Measurements from ENCODE around the gene PTPRC. TPM values are rescaled to one million over a fixed set of nuclear protein-coding genes. Genes with fewer than 3 reads are reported as not detected.
A peak's percentile ranks its signal among the peaks of the same experiment; 100 is the strongest.

Gene PTPRC
- total and polyA plus RNA-seq, 4 experiments from 2014 or later = 915 to 1,019 (median 980) TPM

DNA sequence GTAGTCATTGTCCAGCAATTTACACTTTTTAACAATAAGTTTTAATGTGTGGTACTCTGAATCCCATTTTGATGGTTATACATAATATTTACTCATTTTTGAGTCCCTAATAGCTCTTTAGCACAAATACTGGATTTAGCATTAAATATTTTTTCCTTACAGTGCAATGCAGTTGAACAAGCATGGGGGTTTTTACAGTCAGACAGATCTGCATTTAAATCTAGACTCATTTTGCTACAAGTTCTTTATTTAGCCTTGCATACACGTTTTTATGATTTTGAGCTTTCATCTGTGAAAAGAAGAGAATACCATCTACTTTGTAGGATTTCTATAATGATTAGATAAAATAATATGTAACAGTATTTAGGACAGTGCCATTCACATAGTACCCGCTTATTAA lies 44.0 kb downstream of the PTPRC start:
- Mint-ChIP-seq H3K4me1 (peaks cover 62 to 92% (median 72%) of the 10 kb centered on the region in 4 donors), H3K27ac (peak overlapping the region; percentile 92 to 99 (median 98)), H3K36me3 (peaks cover 9 to 30% of the 10 kb centered on the region in 2 donors), H3K4me3 (peak overlapping the region; percentile 63 to 87 (median 81)), H3K9me3 (no peaks in the 10 kb centered on the region), H3K27me3 (no peaks in the 10 kb centered on the region)
- peaks cover 94% of the 10 kb centered on the region for H3K4me1 ChIP-seq (ENCODE audit: insufficient read depth, low read length)
- peak overlapping the region in 1 of 2 donors; percentile 33 for H3K4me3 ChIP-seq (ENCODE audit: low read length in 2 of 2)
- ChIA-PET CTCF (ENCODE audit: partially characterized antibody) (interaction anchor here (1.0 to 9.8 kb wide), 13 partner anchors 11 to 162 kb away, joined by 3 to 69 read pairs (median 10); partner anchors contain the start of gene PTPRC), POLR2A (ENCODE audit: partially characterized antibody) (interaction anchor here (1.0 to 22.8 kb wide), 23 partner anchors 8 to 506 kb away, joined by 3 to 449 read pairs (median 16); partner anchors contain the start of gene PTPRC)
- peaks cover 4% of the 10 kb centered on the region for H3K36me3 ChIP-seq (ENCODE audit: insufficient read depth, low read length)
- H3K27ac ChIP-seq (ENCODE audit: low read depth, low read length) = peak overlapping the region; percentile 94
- no peaks in the 10 kb centered on the region for H3K9me3 ChIP-seq (ENCODE audit: control insufficient read depth in 1 of 2, low read length in 2 of 2)
- no peaks in the 10 kb centered on the region for H3K27me3 ChIP-seq (ENCODE audit: insufficient read depth, low read length)
- no peak for DNase-seq
- intact Hi-C loops (cut with micrococcal nuclease) = loop anchor here (1.0 to 10.0 kb wide), 8 partner anchors 14 to 908 kb away; partner anchors contain the start of genes DENND1B and PTPRC

DNA sequence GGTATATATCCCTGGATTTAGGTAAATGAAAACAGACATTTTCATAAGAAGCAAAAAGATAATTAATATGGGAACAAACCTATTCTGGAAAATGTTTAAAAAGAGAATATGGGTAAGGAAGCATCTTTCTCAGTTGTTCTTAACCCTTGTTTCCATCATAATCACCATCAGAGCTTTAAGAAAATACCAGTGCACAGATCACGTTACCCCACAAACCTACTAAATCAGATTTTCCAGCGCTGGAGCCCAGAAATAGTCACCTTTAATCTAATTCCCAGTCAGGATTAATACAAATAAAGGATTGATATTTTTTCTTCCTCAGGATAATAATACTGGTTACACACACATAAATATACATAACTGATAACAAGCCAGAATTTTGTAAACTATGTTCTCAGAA lies 44.6 kb downstream of the PTPRC start:
- Histone ChIP-seq H3K4me1 (ENCODE audit: insufficient read depth, low read length) (peaks cover 94% of the 10 kb centered on the region), H3K27me3 (ENCODE audit: insufficient read depth, low read length) (no peaks in the 10 kb centered on the region), H3K4me3 (ENCODE audit: low read length in 2 of 2) (peak overlapping the region in 1 of 2 donors; percentile 17), H3K27ac (ENCODE audit: low read depth, low read length) (peak overlapping the region; percentile 94), H3K36me3 (ENCODE audit: insufficient read depth, low read length) (peaks cover 4% of the 10 kb centered on the region), H3K9me3 (ENCODE audit: control insufficient read depth in 1 of 2, low read length in 2 of 2) (no peaks in the 10 kb centered on the region)
- Mint-ChIP-seq H3K27me3 (no peaks in the 10 kb centered on the region), H3K4me1 (peaks cover 57 to 92% (median 72%) of the 10 kb centered on the region in 4 donors), H3K9me3 (no peaks in the 10 kb centered on the region), H3K36me3 (peaks cover 9 to 25% of the 10 kb centered on the region in 2 donors), H3K4me3 (peak overlapping the region; percentile 17 to 87 (median 71)), H3K27ac (peak overlapping the region; percentile 92 to 99 (median 98))
- ChIA-PET CTCF (ENCODE audit: partially characterized antibody) (interaction anchor here (1.0 to 9.8 kb wide), 9 partner anchors 12 to 162 kb away, joined by 3 to 69 read pairs (median 11); partner anchors contain the start of gene PTPRC), POLR2A (ENCODE audit: partially characterized antibody) (interaction anchor here (1.2 to 22.8 kb wide), 17 partner anchors 7 to 166 kb away, joined by 4 to 449 read pairs (median 36); partner anchors contain the start of gene PTPRC)
- intact Hi-C loops (cut with micrococcal nuclease) = loop anchor here (10.0 kb wide), 2 partner anchors 599 to 909 kb away; partner anchors contain the start of gene DENND1B
- no peak for DNase-seq

DNA sequence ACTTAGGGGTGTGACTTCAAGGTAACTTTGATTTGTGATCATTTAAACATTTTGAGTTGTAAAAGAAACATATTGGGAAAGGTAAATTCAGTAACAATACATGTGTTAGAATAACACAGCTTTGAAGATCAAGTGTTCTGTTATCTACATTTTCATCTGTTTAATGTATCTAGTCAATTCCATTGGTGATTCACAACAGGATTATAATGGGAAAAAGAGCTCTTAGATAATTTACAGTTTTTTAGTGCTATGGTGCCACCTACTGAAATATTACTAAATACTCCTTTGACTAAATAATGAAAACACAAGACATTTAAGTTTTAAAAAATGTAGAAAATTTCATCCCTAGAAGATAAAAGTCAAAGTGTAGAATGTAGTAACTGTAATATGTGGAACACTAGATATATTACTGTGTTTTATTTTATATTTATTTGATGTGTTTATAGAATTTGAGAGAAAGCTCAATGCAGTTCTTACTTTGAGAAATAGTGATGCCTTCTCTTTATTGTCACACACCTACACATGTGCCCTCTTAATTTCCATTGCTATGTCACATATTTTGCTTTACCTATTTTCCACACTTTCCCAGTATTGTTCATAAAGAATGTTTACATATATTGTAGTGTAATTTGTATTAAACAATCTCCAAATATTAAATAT lies 47.4 kb downstream of the PTPRC start:
- no peaks in the 10 kb centered on the region for H3K36me3 ChIP-seq (ENCODE audit: insufficient read depth, low read length)
- H3K27ac Mint-ChIP-seq = peak overlapping the region; percentile 92 to 99 (median 94)
- peak overlapping the region; percentile 94 for H3K27ac ChIP-seq (ENCODE audit: low read depth, low read length)
- ChIA-PET CTCF (ENCODE audit: partially characterized antibody) (interaction anchor here (0.5 to 9.8 kb wide), 12 partner anchors 14 to 917 kb away, joined by 3 to 69 read pairs (median 4); no protein-coding TSS in a partner anchor), POLR2A (ENCODE audit: partially characterized antibody) (interaction anchor here (0.6 to 22.8 kb wide), 14 partner anchors 14 to 528 kb away, joined by 3 to 449 read pairs (median 62); partner anchors contain the start of gene PTPRC)
- H3K36me3 Mint-ChIP-seq = peaks cover 7 to 28% of the 10 kb centered on the region in 2 donors
- peak overlapping the region in 1 of 2 donors; percentile 25 for H3K4me3 ChIP-seq (ENCODE audit: low read length in 2 of 2)
- no peaks in the 10 kb centered on the region for H3K27me3 ChIP-seq (ENCODE audit: insufficient read depth, low read length)
- intact Hi-C loops (cut with micrococcal nuclease) = loop anchor here (1.0 to 10.0 kb wide), 4 partner anchors 163 to 911 kb away; partner anchors contain the start of gene DENND1B
- peaks cover 64 to 94% (median 76%) of the 10 kb centered on the region in 4 donors for H3K4me1 Mint-ChIP-seq
- H3K27me3 Mint-ChIP-seq = no peaks in the 10 kb centered on the region
- H3K9me3 ChIP-seq (ENCODE audit: control insufficient read depth in 1 of 2, low read length in 2 of 2) = no peaks in the 10 kb centered on the region
- peak in 3 of 5 donors; percentile 42 to 52 (median 44) for DNase-seq
- peak overlapping the region; percentile 53 to 87 (median 74) for H3K4me3 Mint-ChIP-seq
- H3K9me3 Mint-ChIP-seq = no peaks in the 10 kb centered on the region
- H3K4me1 ChIP-seq (ENCODE audit: insufficient read depth, low read length) = peaks cover 94% of the 10 kb centered on the region

DNA sequence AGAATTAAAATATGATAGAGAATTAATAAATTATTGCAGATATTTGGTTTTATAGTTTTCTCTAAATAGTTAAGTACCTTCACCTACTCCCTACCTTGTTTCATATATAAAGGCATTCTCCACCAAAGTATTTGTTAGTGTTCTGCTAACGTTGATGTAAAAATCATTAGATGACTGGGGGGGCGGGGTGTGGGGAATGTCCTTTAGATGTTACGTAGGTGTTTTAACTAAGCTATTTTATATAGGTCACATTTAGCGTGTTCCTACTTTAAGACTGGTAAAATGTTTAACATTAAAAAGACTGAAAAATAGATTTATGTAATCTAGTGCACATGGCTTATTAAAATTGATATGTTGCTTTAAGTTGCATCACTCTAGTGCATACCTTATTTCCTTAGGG lies 48.6 kb downstream of the PTPRC start:
- CTCF ChIA-PET (ENCODE audit: partially characterized antibody) = interaction anchor here (0.6 to 4.3 kb wide), 7 partner anchors 29 to 196 kb away, joined by 3 to 26 read pairs (median 4); no protein-coding TSS in a partner anchor
- Mint-ChIP-seq H3K36me3 (peaks cover 13 to 34% of the 10 kb centered on the region in 2 donors), H3K9me3 (no peaks in the 10 kb centered on the region), H3K27ac (peak overlapping the region; percentile 80 to 99 (median 92)), H3K4me3 (peak overlapping the region in 6 of 8 donors; percentile 8 to 82 (median 36)), H3K4me1 (peaks cover 68 to 90% (median 78%) of the 10 kb centered on the region in 4 donors), H3K27me3 (no peaks in the 10 kb centered on the region)
- Histone ChIP-seq H3K4me3 (ENCODE audit: low read length in 2 of 2) (no peak overlapping the region), H3K27me3 (ENCODE audit: insufficient read depth, low read length) (no peaks in the 10 kb centered on the region), H3K36me3 (ENCODE audit: insufficient read depth, low read length) (no peaks in the 10 kb centered on the region), H3K27ac (ENCODE audit: low read depth, low read length) (peak overlapping the region; percentile 94), H3K9me3 (ENCODE audit: control insufficient read depth in 1 of 2, low read length in 2 of 2) (no peaks in the 10 kb centered on the region), H3K4me1 (ENCODE audit: insufficient read depth, low read length) (peaks cover 94% of the 10 kb centered on the region)
- POLR2A ChIA-PET (ENCODE audit: partially characterized antibody) = interaction anchor here (1.0 to 11.3 kb wide), 6 partner anchors 13 to 170 kb away, joined by 3 to 284 read pairs (median 98); partner anchors contain the start of gene PTPRC
- intact Hi-C loops (cut with micrococcal nuclease) = loop anchor here (5.0 to 10.0 kb wide), 3 partner anchors 220 to 913 kb away; partner anchors contain the start of gene DENND1B
- DNase-seq = peak in 1 of 5 donors; percentile 57

DNA sequence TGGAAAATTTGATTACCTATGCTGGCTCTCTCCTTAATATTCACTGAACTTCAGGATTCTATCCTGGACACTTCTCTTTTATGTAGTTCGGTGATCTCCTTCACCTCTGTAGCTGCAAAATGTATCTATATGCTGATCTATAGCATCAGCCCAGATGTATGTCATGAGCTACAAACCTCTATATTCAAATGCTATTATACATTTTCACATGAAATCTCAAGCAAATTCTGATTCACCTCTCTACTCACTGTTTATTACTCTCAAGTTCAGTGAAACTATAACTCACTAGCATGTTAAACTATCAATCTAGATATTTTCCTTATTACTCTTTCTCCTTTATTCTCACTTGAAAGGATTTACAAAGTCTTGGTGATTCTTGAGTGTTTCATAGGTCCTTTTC lies 52.2 kb downstream of the PTPRC start:
- Mint-ChIP-seq H3K4me1 (peaks cover 60 to 85% (median 73%) of the 10 kb centered on the region in 4 donors), H3K27me3 (no peaks in the 10 kb centered on the region), H3K36me3 (peaks cover 28 to 47% of the 10 kb centered on the region in 2 donors), H3K27ac (peak overlapping the region; percentile 72 to 92 (median 88)), H3K9me3 (no peaks in the 10 kb centered on the region), H3K4me3 (peak overlapping the region; percentile 3 to 78 (median 44))
- intact Hi-C loops (cut with micrococcal nuclease) = loop anchor here (1.0 to 10.0 kb wide), 2 partner anchors 8 to 416 kb away; no protein-coding TSS in a partner anchor
- H3K9me3 ChIP-seq (ENCODE audit: control insufficient read depth in 1 of 2, low read length in 2 of 2) = no peaks in the 10 kb centered on the region
- DNase-seq = no peak
- peak overlapping the region; percentile 42 for H3K27ac ChIP-seq (ENCODE audit: low read depth, low read length)
- no peak overlapping the region for H3K4me3 ChIP-seq (ENCODE audit: low read length in 2 of 2)
- peaks cover 11% of the 10 kb centered on the region for H3K36me3 ChIP-seq (ENCODE audit: insufficient read depth, low read length)
- ChIA-PET CTCF (ENCODE audit: partially characterized antibody) (interaction anchor here (0.8 to 4.3 kb wide), 4 partner anchors 9 to 172 kb away, joined by 3 to 27 read pairs (median 4); no protein-coding TSS in a partner anchor), POLR2A (ENCODE audit: partially characterized antibody) (interaction anchor here (0.8 to 4.0 kb wide), 10 partner anchors 9 to 171 kb away, joined by 3 to 30 read pairs (median 6); no protein-coding TSS in a partner anchor)
- no peaks in the 10 kb centered on the region for H3K27me3 ChIP-seq (ENCODE audit: insufficient read depth, low read length)
- peaks cover 90% of the 10 kb centered on the region for H3K4me1 ChIP-seq (ENCODE audit: insufficient read depth, low read length)

DNA sequence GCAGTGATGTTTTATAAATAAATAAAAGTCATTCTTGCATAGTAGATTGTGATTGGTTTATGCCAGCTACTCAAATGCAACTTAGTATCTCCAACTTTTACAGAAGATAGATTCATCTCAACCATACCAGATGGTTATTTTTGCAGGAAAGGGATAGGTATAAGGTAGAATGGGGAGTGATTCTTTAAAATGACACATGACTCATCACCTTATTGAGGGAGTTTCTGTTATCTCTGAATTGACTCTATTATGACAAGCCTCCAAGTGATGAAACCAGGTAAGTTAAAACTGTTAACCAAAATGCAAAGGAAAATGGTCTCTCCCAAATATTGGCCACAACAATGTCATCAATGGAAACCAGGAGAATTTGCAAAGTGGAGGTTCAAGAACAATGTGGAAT lies 54.5 kb downstream of the PTPRC start:
- no peaks in the 10 kb centered on the region for H3K27me3 Mint-ChIP-seq
- Histone ChIP-seq H3K27me3 (ENCODE audit: insufficient read depth, low read length) (no peaks in the 10 kb centered on the region), H3K36me3 (ENCODE audit: insufficient read depth, low read length) (peaks cover 28% of the 10 kb centered on the region), H3K4me3 (ENCODE audit: low read length in 2 of 2) (no peak overlapping the region), H3K27ac (ENCODE audit: low read depth, low read length) (no peak overlapping the region), H3K9me3 (ENCODE audit: control insufficient read depth in 1 of 2, low read length in 2 of 2) (no peaks in the 10 kb centered on the region), H3K4me1 (ENCODE audit: insufficient read depth, low read length) (peaks cover 90% of the 10 kb centered on the region)
- no peak for DNase-seq
- CTCF ChIA-PET (ENCODE audit: partially characterized antibody) = no interaction called here
- peaks cover 48 to 61% of the 10 kb centered on the region in 2 donors for H3K36me3 Mint-ChIP-seq
- H3K4me1 Mint-ChIP-seq = peaks cover 67 to 85% (median 73%) of the 10 kb centered on the region in 4 donors
- POLR2A ChIA-PET (ENCODE audit: partially characterized antibody) = interaction anchor here (0.7 kb wide), 1 partner anchor 173 kb away, joined by 3 read pairs; no protein-coding TSS in a partner anchor
- intact Hi-C loops (cut with micrococcal nuclease) = loop anchor here (10.0 kb wide), 1 partner anchor 419 kb away; no protein-coding TSS in a partner anchor
- no peaks in the 10 kb centered on the region for H3K9me3 Mint-ChIP-seq
- H3K4me3 Mint-ChIP-seq = peak overlapping the region in 6 of 8 donors; percentile 31 to 79 (median 60)
- H3K27ac Mint-ChIP-seq = peak overlapping the region; percentile 55 to 89 (median 85)

All from CD4-positive, alpha-beta memory T cell (primary cell).